ENCODE data around the gene PVRIG. TPM values are rescaled to one million over a fixed set of nuclear protein-coding genes. Genes with fewer than 3 reads are reported as not detected.

PVRIG gene
- total and polyA plus RNA-seq, 2 of the 8 experiments (the other 6 are each of a cell fraction or from before 2014, with no cell fraction given), result 0.15 TPM; not detected in 1

DNA sequence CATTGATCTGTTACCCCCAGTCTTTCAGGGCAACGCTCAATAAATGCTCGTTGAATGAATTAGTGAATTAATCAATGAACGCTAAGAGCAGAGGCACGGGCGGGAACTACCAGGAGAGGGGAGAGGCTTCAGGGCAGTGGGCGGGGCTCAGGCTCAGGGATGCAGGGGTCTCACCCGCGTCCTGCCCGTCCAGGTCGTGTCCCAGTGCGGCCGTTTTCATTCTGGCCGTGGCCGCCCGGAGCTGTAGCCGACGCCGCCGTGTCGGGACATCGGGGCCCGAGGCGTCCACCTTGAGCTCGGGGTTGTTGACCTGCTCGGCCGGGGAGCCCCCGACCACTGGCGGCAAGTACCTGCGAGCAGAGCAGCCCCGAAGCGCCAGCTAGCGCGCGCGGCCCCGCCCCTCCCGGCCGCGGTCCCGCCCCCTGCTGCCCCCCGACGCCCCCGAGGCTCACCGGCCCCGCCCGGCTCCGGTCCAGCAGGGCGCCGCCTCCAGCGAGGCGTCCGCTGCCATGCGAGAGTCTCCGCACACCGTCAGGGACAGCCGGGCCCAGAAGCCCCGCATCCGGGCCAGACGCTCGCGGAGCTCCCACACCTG lies 48.6 kb upstream of the PVRIG start:
- peaks cover 0 to 15% of the 10 kb centered on the region in 2 experiments for H4K20me1 ChIP-seq (replicated peaks in 1 of 2; ENCODE audit: control insufficient read depth in 1 of 2, insufficient read depth in 2 of 2, low read length in 2 of 2)
- H3K79me1 ChIP-seq (ENCODE audit: low read depth, low read length), result no peaks in the 10 kb centered on the region; the same call in none of the 2 replicates
- no peak overlapping the region for H2AK5ac ChIP-seq (ENCODE audit: low read depth, low read length)
- H4K91ac ChIP-seq (replicated peaks; ENCODE audit: insufficient read length, low read length), result no peak overlapping the region
- H3K4me2 ChIP-seq (ENCODE audit: insufficient read depth in 1 of 2, low read depth in 2 of 2, low read length in 2 of 2), result peak overlapping the region; percentile 76 to 81
- ChIA-PET POLR2A (ENCODE audit: partially characterized antibody) (interaction anchor here (0.7 to 11.0 kb wide), 12 partner anchors 8 to 84 kb away, joined by 3 to 145 read pairs (median 4); partner anchors contain the start of genes AP4M1, LAMTOR4, MBLAC1 and MCM7), CTCF (ENCODE audit: partially characterized antibody) (interaction anchor here (0.8 to 11.2 kb wide), 5 partner anchors 11 to 47 kb away, joined by 3 to 94 read pairs (median 3); no protein-coding TSS in a partner anchor)
- H3K9me3 ChIP-seq (ENCODE audit: insufficient read depth in 2 of 2, low read depth in 1 of 2, low read length in 1 of 2), result no peaks in the 10 kb centered on the region
- H3K4ac ChIP-seq (replicated peaks; ENCODE audit: insufficient read length, low read depth, low read length), result no peak overlapping the region
- no peak overlapping the region for H2AFZ ChIP-seq (ENCODE audit: low read length)
- H2BK15ac ChIP-seq (ENCODE audit: low read length), result no peak overlapping the region
- TF ChIP-seq TBP (IDR thresholded peaks at IDR 0.05; ENCODE audit: low read depth, low read length) (0 out of 2 replicates have a peak, but pooled peaks have one; percentile 33), TAF1 (IDR thresholded peaks at IDR 0.05; ENCODE audit: low read depth, low read length) (peak; percentile 64; the same call in 1 of the 2 replicates), EZH2 (IDR thresholded peaks at IDR 0.05; ENCODE audit: low read depth, low read length, severe bottlenecking) (no peak), POLR2A (IDR thresholded peaks at IDR 0.05; ENCODE audit: control extremely low read depth in 1 of 2, low read depth in 2 of 2, low read length in 2 of 2) (0 out of 3 replicates have a peak, but pooled peaks of 1 of the 2 experiments have one; percentile 38), GABPA (IDR thresholded peaks at IDR 0.05; ENCODE audit: borderline replicate concordance, insufficient read depth, low read length) (no peak)
- H3K23me2 ChIP-seq (ENCODE audit: low read depth, low read length), result peaks cover 14% of the 10 kb centered on the region; the same call in 1 of the 2 replicates
- no peak overlapping the region for H4K8ac ChIP-seq (ENCODE audit: extremely low read depth, insufficient read depth, low read length)
- no peak overlapping the region for H3K23ac ChIP-seq (ENCODE audit: insufficient read length)
- no peak overlapping the region for H2BK120ac ChIP-seq (replicated peaks; ENCODE audit: low read depth, low read length)
- no peak overlapping the region for H3K27ac ChIP-seq (ENCODE audit: low read depth, low read length)
- H2BK12ac ChIP-seq (ENCODE audit: low read depth, low read length), result no peak overlapping the region
- H3K56ac ChIP-seq (replicated peaks; ENCODE audit: insufficient read length, low read depth, low read length), result no peak overlapping the region
- H4K5ac ChIP-seq (ENCODE audit: insufficient read length, low read depth, low read length), result no peak overlapping the region
- no peak overlapping the region; the same call in 1 of the 2 replicates for H2BK5ac ChIP-seq (ENCODE audit: low read depth, low read length)
- peaks cover 0 to 2% of the 10 kb centered on the region in 2 experiments; a peak in 2 of 4 replicates for H3K79me2 ChIP-seq (ENCODE audit: control insufficient read depth in 1 of 2, insufficient read depth in 2 of 2, low read length in 2 of 2)
- H3K9ac ChIP-seq (replicated peaks in 1 of 4; ENCODE audit: extremely low read depth in 1 of 4, low read depth in 3 of 4, low read length in 3 of 4), result 0 out of 7 replicates have a peak overlapping the region, but pooled peaks of 1 of the 4 experiments have one; percentile 13
- peaks cover 0 to 10% (median 2%) of the 10 kb centered on the region in 4 experiments; a peak in 2 of 7 replicates for H3K27me3 ChIP-seq (replicated peaks in 1 of 4; ENCODE audit: control insufficient read depth in 3 of 4, extremely low read depth in 1 of 4, insufficient read depth in 3 of 4, low read length in 3 of 4)
- peak overlapping the region; percentile 47 to 67 (median 56) for H3K4me3 ChIP-seq (ENCODE audit: extremely low read depth in 1 of 4, insufficient read depth in 2 of 4, low read depth in 3 of 4, low read length in 4 of 4)
- H2BK20ac ChIP-seq (ENCODE audit: low read length), result no peak overlapping the region
- no peak overlapping the region; the same call in none of the 2 replicates for H3K18ac ChIP-seq (ENCODE audit: extremely low read depth, low read length)
- DNase-seq (ENCODE audit: low read depth in 1 of 2, low spot score in 2 of 2) (peak in 1 of 2 experiments; percentile 84), FAIRE-seq (no peak)
- H3K14ac ChIP-seq (ENCODE audit: insufficient read length), result no peak overlapping the region
- peaks cover 11 to 30% (median 19%) of the 10 kb centered on the region in 4 experiments for H3K4me1 ChIP-seq (replicated peaks in 1 of 4; ENCODE audit: control insufficient read depth in 3 of 4, insufficient read depth in 4 of 4, low read length in 3 of 4)
- 8% methylated on average over 28 of the region's 61 CpGs; no CpG with 5 or more reads in 1 of the 2 experiments for WGBS, 2 experiments (ENCODE audit: extremely low coverage in 1 of 2, insufficient coverage in 1 of 2, insufficient read length in 1 of 2, insufficient replicate concordance in 2 of 2, low coverage in 1 of 2, low lambda C conversion rate in 2 of 2, missing lambda C conversion rate in 1 of 2)
- H3K36me3 ChIP-seq (ENCODE audit: control insufficient read depth in 2 of 4, insufficient read depth in 4 of 4, low read length in 3 of 4), result peaks cover 0 to 8% (median 1%) of the 10 kb centered on the region in 4 experiments; a peak in 3 of 8 replicates
